GM11168 (cell line): ENCODE data around the gene GPC3.
"Not testable (repeated sequence)": the region's sequence is repeated elsewhere in the genome, so short reads cannot be mapped to it uniquely, and the experiment has no call there.

Experiments used
- in situ Hi-C: fragments of 300-500 bp; cut with MboI; formaldehyde crosslinking; loops from one replicate; pipeline ENCODE4 v1.12.0; 2022; ENCODE audit warnings: low sequenced_read_pairs; ENCODE audit not compliant: unreplicated experiment

The GPC3 gene

GRCh38 chrX:133908223-133908955 is 77.0 kb downstream of the GPC3 start:
- in situ Hi-C loops, result no loop called here

GRCh38 chrX:133907606-133908005 is 77.8 kb downstream of the GPC3 start:
- in situ Hi-C loops, result no loop called here

- in situ Hi-C loops, result no loop called here
Measured at GRCh38 chrX:133905305-133905704, 80.1 kb downstream of the GPC3 start.

- in situ Hi-C loops, result no loop called here
Measured at GRCh38 chrX:133897593-133898163, 87.7 kb downstream of the GPC3 start.

GRCh38 chrX:133892337-133892736 is 93.1 kb downstream of the GPC3 start:
- in situ Hi-C loops, result no loop called here

- in situ Hi-C loops, result no loop called here
Measured at GRCh38 chrX:133888984-133889383, 96.4 kb downstream of the GPC3 start.

GRCh38 chrX:133888084-133888483 is 97.3 kb downstream of the GPC3 start:
- in situ Hi-C loops, result not testable (repeated sequence)

- in situ Hi-C loops, result no loop called here
Measured at GRCh38 chrX:133884430-133885394, 100.7 kb downstream of the GPC3 start.

- in situ Hi-C loops, result no loop called here
Measured at GRCh38 chrX:133881893-133882292, 103.5 kb downstream of the GPC3 start.

GRCh38 chrX:133881007-133881406 is 104.4 kb downstream of the GPC3 start:
- in situ Hi-C loops, result no loop called here

- in situ Hi-C loops, result no loop called here
Measured at GRCh38 chrX:133880032-133880443, 105.4 kb downstream of the GPC3 start.

GRCh38 chrX:133878710-133879109 is 106.7 kb downstream of the GPC3 start:
- in situ Hi-C loops, result no loop called here

GRCh38 chrX:133876646-133877045 is 108.7 kb downstream of the GPC3 start:
- in situ Hi-C loops, result no loop called here

GRCh38 chrX:133869270-133869669 is 116.1 kb downstream of the GPC3 start:
- in situ Hi-C loops, result no loop called here

- in situ Hi-C loops, result no loop called here
Measured at GRCh38 chrX:133868682-133869081, 116.7 kb downstream of the GPC3 start.

GRCh38 chrX:133868250-133868649 is 117.1 kb downstream of the GPC3 start:
- in situ Hi-C loops, result no loop called here

GRCh38 chrX:133865761-133866471 is 119.5 kb downstream of the GPC3 start:
- in situ Hi-C loops, result no loop called here

GRCh38 chrX:133864236-133864635 is 121.2 kb downstream of the GPC3 start:
- in situ Hi-C loops, result no loop called here

- in situ Hi-C loops, result no loop called here
Measured at GRCh38 chrX:133859860-133860259, 125.5 kb downstream of the GPC3 start.

GRCh38 chrX:133859336-133859735 is 126.1 kb downstream of the GPC3 start:
- in situ Hi-C loops, result no loop called here
